ENCODE data around the gene COL4A4. TPM values are rescaled to one million over a fixed set of nuclear protein-coding genes. Genes with fewer than 3 reads are reported as not detected.
A peak's percentile ranks its signal among the peaks of the same experiment; 100 is the strongest.

COL4A4 gene
- total RNA-seq, 1 experiment from 2014 or later: 0.55 TPM

DNA sequence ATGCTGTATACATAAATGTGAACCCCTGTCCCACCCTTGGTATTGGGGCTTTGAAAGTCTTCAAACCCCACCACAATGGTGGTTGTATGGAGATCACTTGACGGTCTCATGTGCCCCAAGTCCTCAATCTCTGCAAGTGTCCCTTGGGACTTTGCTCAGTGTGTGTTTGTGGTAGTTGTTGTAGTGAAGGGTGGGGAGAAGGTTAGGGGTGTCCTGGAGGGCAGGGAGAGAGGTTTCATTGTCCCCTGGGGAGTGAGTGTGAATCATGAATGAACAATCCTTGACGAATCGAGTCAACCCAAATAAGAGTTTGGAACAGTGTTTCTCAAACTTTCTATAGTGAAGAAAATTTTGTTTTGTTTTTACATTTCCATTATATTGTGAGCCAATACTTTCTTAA, 28.5 kb upstream of the COL4A4 start:
- no peaks in the 10 kb centered on the region for H3F3A ChIP-seq (ENCODE audit: low read length, unreplicated experiment)
- ATAC-seq (no peak), DNase-seq (no peak)
- H3K4me1 ChIP-seq (ENCODE audit: insufficient read depth, low read length): peaks cover 22% of the 10 kb centered on the region
- H3K36me3 ChIP-seq (ENCODE audit: low read depth, low read length): no peaks in the 10 kb centered on the region
- BruUV-seq (replicated peaks): no TSS peak
- no peak overlapping the region for H3K9ac ChIP-seq (ENCODE audit: low read length)
- intact Hi-C loops (cut with micrococcal nuclease): no loop called here
- H2AFZ ChIP-seq (ENCODE audit: low read length): no peak overlapping the region
- no peak overlapping the region for H3K4me3 ChIP-seq (ENCODE audit: low read length)
- no peaks in the 10 kb centered on the region for H3K9me2 ChIP-seq (replicated peaks; ENCODE audit: low read length)
- ChIA-PET CTCF (no interaction called here), POLR2A (ENCODE audit: unreplicated experiment) (no interaction called here)
- no peaks in the 10 kb centered on the region for H3K9me3 ChIP-seq (ENCODE audit: low read length)
- H3K27ac ChIP-seq (ENCODE audit: low read length): no peak overlapping the region
- no peak overlapping the region for H3K4me2 ChIP-seq (ENCODE audit: low read length)
- TF ChIP-seq EZH2 (IDR thresholded peaks at IDR 0.05; ENCODE audit: low read length, unreplicated experiment) (no peak), EZH2phosphoT487 (IDR thresholded peaks at IDR 0.05; ENCODE audit: borderline replicate concordance, low read length) (no peak)
- TF ChIP-seq, protein P1, sequence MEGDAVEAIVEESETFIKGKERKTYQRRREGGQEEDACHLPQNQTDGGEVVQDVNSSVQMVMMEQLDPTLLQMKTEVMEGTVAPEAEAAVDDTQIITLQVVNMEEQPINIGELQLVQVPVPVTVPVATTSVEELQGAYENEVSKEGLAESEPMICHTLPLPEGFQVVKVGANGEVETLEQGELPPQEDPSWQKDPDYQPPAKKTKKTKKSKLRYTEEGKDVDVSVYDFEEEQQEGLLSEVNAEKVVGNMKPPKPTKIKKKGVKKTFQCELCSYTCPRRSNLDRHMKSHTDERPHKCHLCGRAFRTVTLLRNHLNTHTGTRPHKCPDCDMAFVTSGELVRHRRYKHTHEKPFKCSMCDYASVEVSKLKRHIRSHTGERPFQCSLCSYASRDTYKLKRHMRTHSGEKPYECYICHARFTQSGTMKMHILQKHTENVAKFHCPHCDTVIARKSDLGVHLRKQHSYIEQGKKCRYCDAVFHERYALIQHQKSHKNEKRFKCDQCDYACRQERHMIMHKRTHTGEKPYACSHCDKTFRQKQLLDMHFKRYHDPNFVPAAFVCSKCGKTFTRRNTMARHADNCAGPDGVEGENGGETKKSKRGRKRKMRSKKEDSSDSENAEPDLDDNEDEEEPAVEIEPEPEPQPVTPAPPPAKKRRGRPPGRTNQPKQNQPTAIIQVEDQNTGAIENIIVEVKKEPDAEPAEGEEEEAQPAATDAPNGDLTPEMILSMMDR (conservative IDR thresholded peaks at IDR 0.05; ENCODE audit: low read depth, low read length): no peak
- H3K27me3 ChIP-seq (ENCODE audit: low read length): no peaks in the 10 kb centered on the region
- H4K20me1 ChIP-seq (ENCODE audit: low read length): no peaks in the 10 kb centered on the region
- H3K79me2 ChIP-seq (ENCODE audit: low read length): no peaks in the 10 kb centered on the region

DNA sequence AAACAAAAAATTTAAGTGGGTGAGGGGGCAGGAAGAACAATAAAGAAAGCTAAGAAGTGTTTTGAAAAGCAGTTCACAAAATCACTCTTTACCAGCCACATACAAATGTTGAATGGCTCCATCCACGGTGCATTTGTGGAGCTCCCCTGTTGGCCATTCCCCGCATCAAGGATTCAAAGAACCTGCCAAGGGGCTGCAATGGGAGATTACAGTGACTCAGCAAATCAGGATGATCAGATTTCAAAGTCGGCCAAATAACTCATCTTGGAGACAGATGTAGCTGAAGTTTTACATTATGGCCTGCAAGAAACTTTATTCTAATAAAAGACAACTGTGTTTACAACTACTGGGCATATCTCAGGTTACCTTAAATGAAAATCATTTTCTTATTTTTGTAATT, 27.4 kb upstream of the COL4A4 start:
- Histone ChIP-seq H3K9me2 (replicated peaks; ENCODE audit: low read length) (no peaks in the 10 kb centered on the region), H3K27me3 (ENCODE audit: low read length) (no peaks in the 10 kb centered on the region), H3F3A (ENCODE audit: low read length, unreplicated experiment) (no peaks in the 10 kb centered on the region), H4K20me1 (ENCODE audit: low read length) (no peaks in the 10 kb centered on the region), H3K4me2 (ENCODE audit: low read length) (0 out of 2 replicates have a peak overlapping the region, but pooled peaks have one; percentile 4), H3K27ac (ENCODE audit: low read length) (no peak overlapping the region), H3K4me3 (ENCODE audit: low read length) (no peak overlapping the region), H2AFZ (ENCODE audit: low read length) (peak overlapping the region; percentile 24; the same call in 1 of the 2 replicates), H3K4me1 (ENCODE audit: insufficient read depth, low read length) (peaks cover 22% of the 10 kb centered on the region), H3K79me2 (ENCODE audit: low read length) (no peaks in the 10 kb centered on the region), H3K36me3 (ENCODE audit: low read depth, low read length) (no peaks in the 10 kb centered on the region), H3K9me3 (ENCODE audit: low read length) (no peaks in the 10 kb centered on the region), H3K9ac (ENCODE audit: low read length) (no peak overlapping the region)
- ChIA-PET CTCF (no interaction called here), POLR2A (ENCODE audit: unreplicated experiment) (no interaction called here)
- BruUV-seq (replicated peaks): no TSS peak
- ATAC-seq (no peak), DNase-seq (peak; percentile 45)
- intact Hi-C loops (cut with micrococcal nuclease): no loop called here
- TF ChIP-seq, protein P1 (conservative IDR thresholded peaks at IDR 0.05; ENCODE audit: low read depth, low read length): no peak

DNA sequence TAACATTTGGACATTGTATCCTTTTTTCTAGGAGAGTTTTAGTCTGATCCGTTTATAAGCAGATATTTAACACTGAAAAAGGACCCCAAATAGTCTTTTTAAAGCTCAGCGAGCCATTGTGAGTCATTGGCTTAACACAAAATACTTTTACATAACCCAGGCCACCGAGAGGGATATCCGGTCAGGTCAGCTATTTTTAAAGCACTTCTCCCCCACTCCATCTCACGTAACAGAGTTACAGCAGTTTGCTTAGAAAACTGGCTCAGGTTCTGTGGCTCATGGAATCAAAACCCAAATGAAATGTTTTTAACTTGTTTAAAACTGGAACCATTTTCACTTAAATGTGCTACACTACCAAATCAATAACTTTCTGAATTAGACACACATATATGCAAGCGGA, 24.3 kb upstream of the COL4A4 start:
- no peaks in the 10 kb centered on the region for H3F3A ChIP-seq (ENCODE audit: low read length, unreplicated experiment)
- H3K79me2 ChIP-seq (ENCODE audit: low read length): no peaks in the 10 kb centered on the region
- H3K9me3 ChIP-seq (ENCODE audit: low read length): no peaks in the 10 kb centered on the region
- H3K9ac ChIP-seq (ENCODE audit: low read length): no peak overlapping the region
- ATAC-seq (peak; percentile 33; the same call in 1 of the 2 replicates), DNase-seq (peak; percentile 64)
- no peak overlapping the region for H3K27ac ChIP-seq (ENCODE audit: low read length)
- peak overlapping the region; percentile 50 for H3K4me2 ChIP-seq (ENCODE audit: low read length)
- H3K9me2 ChIP-seq (replicated peaks; ENCODE audit: low read length): no peaks in the 10 kb centered on the region
- H2AFZ ChIP-seq (ENCODE audit: low read length): no peak overlapping the region; the same call in 1 of the 2 replicates
- BruUV-seq (replicated peaks): no TSS peak
- H3K4me1 ChIP-seq (ENCODE audit: insufficient read depth, low read length): peaks cover 22% of the 10 kb centered on the region
- H3K4me3 ChIP-seq (ENCODE audit: low read length): no peak overlapping the region
- H4K20me1 ChIP-seq (ENCODE audit: low read length): no peaks in the 10 kb centered on the region
- H3K27me3 ChIP-seq (ENCODE audit: low read length): no peaks in the 10 kb centered on the region
- ChIA-PET POLR2A (ENCODE audit: unreplicated experiment) (no interaction called here), CTCF (no interaction called here)
- intact Hi-C loops (cut with micrococcal nuclease): no loop called here
- TF ChIP-seq EZH2phosphoT487 (IDR thresholded peaks at IDR 0.05; ENCODE audit: borderline replicate concordance, low read length) (no peak), EZH2 (IDR thresholded peaks at IDR 0.05; ENCODE audit: low read length, unreplicated experiment) (no peak)
- TF ChIP-seq, protein P1 (conservative IDR thresholded peaks at IDR 0.05; ENCODE audit: low read depth, low read length): no peak
- H3K36me3 ChIP-seq (ENCODE audit: low read depth, low read length): no peaks in the 10 kb centered on the region

Measured in PC-3 (cell line).